Muscle of back (tissue), 13 donors: Measurements from ENCODE around the gene MYEF2. TPM values are rescaled to one million over a fixed set of nuclear protein-coding genes. Genes with fewer than 3 reads are reported as not detected.

Experiments used
- DNase-seq, 3 donors: peaks; one replicate each; pipeline versions ENCODE4 v3.0.0 to v3.0.0-alpha.2; 2013
- long read RNA-seq, 9 donors: transcript quantifications; one replicate each; lab custom pipeline, GENCODE V29; 2026
- polyA plus RNA-seq, 10 donors: library from polyadenylated mRNA; unstranded; fragments of 120-200 nt; gene quantifications; one replicate each; pipeline ENCODE4 v1.2.1, GENCODE V29; 2013; ENCODE audit not compliant: insufficient read length in 10 of 10

MYEF2 gene
- polyA plus RNA-seq, result 10 to 100 TPM; 10.4 to 26.0 (median 14.5) TPM
- long read RNA-seq, donor 1, result 0 reads
- long read RNA-seq, donor 2, result 0 reads
- long read RNA-seq, donor 3, result 0 reads
- long read RNA-seq, donor 4, result 0 reads
- long read RNA-seq, donor 5, full-length matches to known transcripts, result 1 of 1 reads
- long read RNA-seq, donor 5, partial matches to known transcripts, result 0 of 1 reads
- long read RNA-seq, donor 5, other reads (novel, unspliced or antisense), result 0 of 1 reads
- long read RNA-seq, donor 6, full-length matches to known transcripts, result 1 of 1 reads
- long read RNA-seq, donor 6, partial matches to known transcripts, result 0 of 1 reads
- long read RNA-seq, donor 6, other reads (novel, unspliced or antisense), result 0 of 1 reads
- long read RNA-seq, donor 7, partial matches to known transcripts, result 0 of 1 reads
- long read RNA-seq, donor 7, other reads (novel, unspliced or antisense), result 0 of 1 reads
- long read RNA-seq, donor 8, full-length matches to known transcripts, result 1 of 1 reads
- long read RNA-seq, donor 8, partial matches to known transcripts, result 0 of 1 reads
- long read RNA-seq, donor 8, other reads (novel, unspliced or antisense), result 0 of 1 reads
- long read RNA-seq, donor 9, result 0 reads

GRCh38 chr15:48177766-48178647 lies at the start of gene MYEF2:
Gene MYEF2 (minus strand): TSS chr15:48178295. CDS start chr15:48178237, 58 bp downstream.
- peak; percentile 40 to 82 (median 55) for DNase-seq

GRCh38 chr15:48225771-48226170 lies 47.7 kb upstream of the MYEF2 start:
- DNase-seq, result no peak

- peak in 2 of 3 donors; percentile 15 to 28 for DNase-seq
Measured at GRCh38 chr15:48222627-48223026, 44.5 kb upstream of the MYEF2 start.

- DNase-seq, result peak in 2 of 3 donors; percentile 6 to 26
Measured at GRCh38 chr15:48221885-48222284, 43.8 kb upstream of the MYEF2 start.

GRCh38 chr15:48221261-48221660 lies 43.2 kb upstream of the MYEF2 start:
- DNase-seq, result no peak

- DNase-seq, result no peak
Measured at GRCh38 chr15:48205981-48206380, 27.9 kb upstream of the MYEF2 start, which contains the start of gene SLC12A1. Gene SLC12A1 (plus strand): TSS chr15:48206302. CDS start chr15:48207720, 1,418 bp downstream.

- DNase-seq, result no peak
Measured at GRCh38 chr15:48202068-48202467, 24.0 kb upstream of the MYEF2 start.

GRCh38 chr15:48191574-48192225 lies 13.6 kb upstream of the MYEF2 start, which contains the start of gene CTXN2:
Gene CTXN2 (plus strand): TSS chr15:48191665. CDS start chr15:48201301, 9,636 bp downstream.
- no peak for DNase-seq

GRCh38 chr15:48190932-48191573 lies 13.0 kb upstream of the MYEF2 start:
- peak; percentile 67 to 92 (median 89) for DNase-seq

- no peak for DNase-seq
Measured at GRCh38 chr15:48186271-48186670, 8.2 kb upstream of the MYEF2 start.

GRCh38 chr15:48185529-48185928 lies 7.4 kb upstream of the MYEF2 start:
- DNase-seq, result no peak

GRCh38 chr15:48182749-48183148 lies 4.7 kb upstream of the MYEF2 start:
- no peak for DNase-seq

- no peak for DNase-seq
Measured at GRCh38 chr15:48178648-48178931, 495 bp upstream of the MYEF2 start.

- DNase-seq, result peak; percentile 34 to 88 (median 66)
Measured at GRCh38 chr15:48177383-48177765, 721 bp downstream of the MYEF2 start.

GRCh38 chr15:48176957-48177356 lies 1.1 kb downstream of the MYEF2 start:
- no peak for DNase-seq

- DNase-seq, result peak; percentile 22 to 41 (median 26)
Measured at GRCh38 chr15:48176112-48176511, 2.0 kb downstream of the MYEF2 start.

GRCh38 chr15:48175126-48175525 lies 3.0 kb downstream of the MYEF2 start:
- no peak for DNase-seq

- DNase-seq, result no peak
Measured at GRCh38 chr15:48170981-48171380, 7.1 kb downstream of the MYEF2 start.

GRCh38 chr15:48168616-48169015 lies 9.5 kb downstream of the MYEF2 start:
- no peak for DNase-seq

- DNase-seq, result no peak
Measured at GRCh38 chr15:48153526-48153925, 24.6 kb downstream of the MYEF2 start.

- DNase-seq, result peak in 1 of 3 donors; percentile 49
Measured at GRCh38 chr15:48149858-48150257, 28.2 kb downstream of the MYEF2 start.
